CD4-positive, CD25-positive, alpha-beta regulatory T cell (primary cell): Measurements from ENCODE around the gene IARS1. TPM values are rescaled to one million over a fixed set of nuclear protein-coding genes. Genes with fewer than 3 reads are reported as not detected.

ENCODE experiments used
- ATAC-seq, 2 donors: fragments of 150-1000 bp; cut with Tn5 transposase; one replicate each; pipeline ENCODE4 v1.10.0; 2021; ENCODE audit warnings: low read depth in 2 of 2, moderate number of reproducible peaks in 2 of 2, moderate library complexity in 1 of 2
- DNase-seq, 3 donors: peaks; one replicate each; pipeline versions ENCODE4 v3.0.0 to v3.0.0-alpha.2; 2012 to 2022; ENCODE audit warnings: mixed read lengths in 1 of 3
- H3K27ac ChIP-seq: one replicate; pipeline ENCODE4 v1.7.0; 2013; ENCODE audit warnings: mild to moderate bottlenecking, low read length; ENCODE audit not compliant: insufficient read depth, poor library complexity, severe bottlenecking
- H3K27me3 ChIP-seq: one replicate; pipeline ENCODE4 v1.7.0; 2013; ENCODE audit warnings: low read length; ENCODE audit not compliant: control insufficient read depth, insufficient read depth
- H3K36me3 ChIP-seq: one replicate; pipeline ENCODE4 v1.7.0; 2013; ENCODE audit warnings: mild to moderate bottlenecking, low read length, moderate library complexity; ENCODE audit not compliant: control insufficient read depth, insufficient read depth
- H3K4me1 ChIP-seq: 2 replicates; pipeline ENCODE4 v1.7.0; 2013; ENCODE audit warnings: mild to moderate bottlenecking, low read length; ENCODE audit not compliant: insufficient read depth, control insufficient read depth, poor library complexity, severe bottlenecking
- H3K4me3 ChIP-seq: one replicate; pipeline ENCODE4 v1.7.0; 2013; ENCODE audit warnings: low read depth, mild to moderate bottlenecking, low read length, moderate library complexity
- H3K9me3 ChIP-seq, 2 experiments: 1 replicate in 1 of 2; 2 replicates in 1 of 2; pipeline ENCODE4 v1.7.0; 2013; ENCODE audit warnings: low read length in 2 of 2, mild to moderate bottlenecking in 1 of 2, moderate library complexity in 1 of 2; ENCODE audit not compliant: control insufficient read depth in 2 of 2
- H3K27ac Mint-ChIP-seq, 3 donors: one replicate each; pipeline ENCODE4 v1.8.0; 2020 to 2022; ENCODE audit warnings: mild to moderate bottlenecking in 3 of 3, mixed read lengths in 3 of 3, moderate library complexity in 2 of 3
- H3K27me3 Mint-ChIP-seq: one replicate; pipeline ENCODE4 v1.8.0; 2022; ENCODE audit warnings: mild to moderate bottlenecking, mixed read lengths
- H3K36me3 Mint-ChIP-seq: one replicate; pipeline ENCODE4 v1.8.0; 2020; ENCODE audit warnings: mixed read lengths
- H3K4me1 Mint-ChIP-seq, 4 donors: one replicate each; pipeline ENCODE4 v1.8.0; 2020 to 2022; ENCODE audit warnings: mixed read lengths in 4 of 4, mild to moderate bottlenecking in 1 of 4
- H3K4me3 Mint-ChIP-seq, 4 donors: one replicate each; pipeline ENCODE4 v1.8.0; 2020 to 2022; ENCODE audit warnings: mild to moderate bottlenecking in 4 of 4, mixed read lengths in 4 of 4, moderate library complexity in 3 of 4
- H3K9me3 Mint-ChIP-seq, 7 donors: one replicate each; pipeline ENCODE4 v1.8.0; 2020 to 2022; ENCODE audit warnings: mixed read lengths in 7 of 7, mild to moderate bottlenecking in 3 of 7, moderate library complexity in 2 of 7
- polyA plus RNA-seq, 4 donors: library from polyadenylated mRNA; unstranded; fragments of 300-500 nt; fragmentation: Illumina TruSeq; gene quantifications; one replicate each; pipeline ENCODE4 v1.2.3, GENCODE V29; 2021
- total RNA-seq: library from RNA; stranded (reverse); gene quantifications from one replicate; pipeline ENCODE4 v1.2.3, GENCODE V29; 2022

The IARS1 gene
- total RNA-seq = 67.1 TPM
- 10 to 100 TPM; 51.1 to 58.2 (median 51.6) TPM for polyA plus RNA-seq

DNA sequence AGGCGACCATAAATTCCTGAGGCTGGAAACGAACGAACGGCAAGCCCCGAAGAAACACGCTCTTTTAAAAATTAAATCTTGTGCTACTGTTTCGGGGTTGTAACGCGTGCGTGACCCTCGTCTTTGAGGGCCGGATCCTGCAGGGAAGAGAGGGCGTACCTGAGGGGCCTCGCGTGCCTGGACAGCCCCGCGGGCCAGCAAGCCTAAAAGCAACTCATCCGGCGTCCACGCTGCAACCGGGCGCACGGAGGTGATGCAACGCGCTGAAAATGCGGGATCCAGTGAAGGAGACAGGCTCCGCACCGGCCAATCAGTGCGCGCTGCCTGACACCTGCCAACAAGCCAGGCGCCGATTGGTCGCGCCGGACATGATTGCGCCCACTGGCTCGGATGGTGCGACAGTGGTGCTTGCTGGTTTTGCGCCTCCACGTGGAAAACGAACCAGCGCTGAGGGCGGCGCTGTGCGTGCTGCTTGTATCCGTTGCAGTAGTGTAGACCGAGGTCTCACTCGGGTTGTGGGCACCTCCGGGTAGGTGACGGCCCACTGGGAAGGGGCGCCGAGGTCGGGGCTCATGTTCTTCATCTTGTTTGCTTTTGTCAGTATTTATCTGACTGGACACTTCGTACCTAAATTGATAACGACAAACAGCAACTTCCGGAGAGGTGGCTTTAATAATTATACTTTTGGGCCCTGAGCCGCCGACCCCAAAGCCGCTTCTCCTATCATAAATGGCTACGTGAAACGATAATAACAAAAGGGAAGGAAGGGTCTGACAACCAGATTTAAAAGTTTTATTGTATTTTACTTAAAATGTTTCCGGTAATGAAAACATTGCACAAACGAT is at the start of gene IARS1:
IARS1 (minus strand) TSS at position 246 of the 845 bp plus-strand sequence. CDS start 4,278 bp downstream, outside the sequence.
- Histone ChIP-seq H3K9me3 (no peaks in the 10 kb centered on the region), H3K27ac (peak within 1 kb of the TSS; percentile 81), H3K4me1 (peaks cover 37% of the 10 kb centered on the region), H3K36me3 (peaks cover 20% of the 10 kb centered on the region), H3K27me3 (no peaks in the 10 kb centered on the region), H3K4me3 (peak within 1 kb of the TSS; percentile 98)
- DNase-seq = peak; percentile 98 to 100 (median 99)
- H3K27ac Mint-ChIP-seq = peak within 1 kb of the TSS; percentile 98 to 99 (median 99)
- peak; percentile 95 for ATAC-seq
- H3K36me3 Mint-ChIP-seq = peaks cover 28% of the 10 kb centered on the region
- H3K4me1 Mint-ChIP-seq = peaks cover 19 to 77% (median 53%) of the 10 kb centered on the region in 4 donors
- peaks cover 5% of the 10 kb centered on the region for H3K27me3 Mint-ChIP-seq
- peak within 1 kb of the TSS; percentile 95 to 99 (median 99) for H3K4me3 Mint-ChIP-seq
- H3K9me3 Mint-ChIP-seq = no peaks in the 10 kb centered on the region

DNA sequence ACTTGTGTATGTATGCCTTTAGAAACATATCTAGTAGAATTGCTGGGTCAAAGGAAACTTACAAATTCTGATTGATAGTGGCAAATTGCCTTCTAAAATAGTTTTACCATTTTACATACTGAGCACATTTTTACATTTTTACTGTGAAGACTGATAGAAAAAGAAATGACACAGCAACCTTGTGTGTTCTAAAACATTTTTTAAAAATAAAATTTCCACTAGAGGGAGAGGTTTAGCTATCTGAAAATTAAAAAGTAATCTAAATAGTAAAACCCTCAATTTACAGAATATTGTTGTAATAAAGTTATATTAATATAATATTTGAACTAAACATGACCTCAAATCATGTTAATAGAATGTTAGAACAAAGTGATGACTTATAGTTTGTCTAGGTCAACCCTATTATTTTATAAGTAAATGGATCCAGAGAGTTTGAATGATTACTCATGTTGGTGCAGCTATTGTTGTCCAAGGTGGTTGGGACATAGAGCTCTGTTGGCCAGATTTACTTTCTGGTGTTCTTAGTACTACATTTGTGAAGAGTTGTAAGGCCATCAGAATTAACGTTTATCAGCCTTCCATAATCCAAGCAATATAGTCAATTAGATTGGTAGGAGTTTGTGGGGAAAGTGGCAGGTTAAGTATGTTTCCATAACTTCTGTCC is 49.5 kb upstream of the IARS1 start:
- H3K27me3 Mint-ChIP-seq = no peaks in the 10 kb centered on the region
- no peak overlapping the region for H3K4me3 Mint-ChIP-seq
- H3K27ac Mint-ChIP-seq = no peak overlapping the region
- peak in 1 of 3 donors; percentile 14 for DNase-seq
- H3K4me3 ChIP-seq = no peak overlapping the region
- H3K4me1 ChIP-seq = no peaks in the 10 kb centered on the region
- H3K27ac ChIP-seq = no peak overlapping the region
- no peaks in the 10 kb centered on the region for H3K36me3 ChIP-seq
- H3K9me3 ChIP-seq = no peaks in the 10 kb centered on the region
- no peaks in the 10 kb centered on the region for H3K4me1 Mint-ChIP-seq
- H3K9me3 Mint-ChIP-seq = peaks cover 0 to 5% (median 0%) of the 10 kb centered on the region in 7 donors
- no peak for ATAC-seq
- H3K27me3 ChIP-seq = no peaks in the 10 kb centered on the region
- peaks cover 12% of the 10 kb centered on the region for H3K36me3 Mint-ChIP-seq

GRCh38 chr9:92341578-92341977 is 48.1 kb upstream of the IARS1 start:
- no peaks in the 10 kb centered on the region for H3K4me1 ChIP-seq
- no peak overlapping the region for H3K4me3 Mint-ChIP-seq
- H3K9me3 ChIP-seq = no peaks in the 10 kb centered on the region
- no peak overlapping the region for H3K27ac ChIP-seq
- peaks cover 12% of the 10 kb centered on the region for H3K36me3 Mint-ChIP-seq
- no peaks in the 10 kb centered on the region for H3K4me1 Mint-ChIP-seq
- H3K27me3 ChIP-seq = no peaks in the 10 kb centered on the region
- no peaks in the 10 kb centered on the region for H3K27me3 Mint-ChIP-seq
- peaks cover 0 to 5% (median 0%) of the 10 kb centered on the region in 7 donors for H3K9me3 Mint-ChIP-seq
- no peak for DNase-seq
- no peak overlapping the region for H3K4me3 ChIP-seq
- no peak for ATAC-seq
- H3K27ac Mint-ChIP-seq = no peak overlapping the region
- peaks cover 4% of the 10 kb centered on the region for H3K36me3 ChIP-seq

GRCh38 chr9:92333282-92333634 is 39.8 kb upstream of the IARS1 start:
- H3K4me3 ChIP-seq = no peak overlapping the region
- H3K27ac Mint-ChIP-seq = no peak overlapping the region

GRCh38 chr9:92332577-92333281 is 39.2 kb upstream of the IARS1 start:
- no peak overlapping the region for H3K4me3 ChIP-seq
- DNase-seq (no peak), ATAC-seq (no peak)
- no peak overlapping the region for H3K4me3 Mint-ChIP-seq
- H3K27me3 Mint-ChIP-seq = no peaks in the 10 kb centered on the region
- no peaks in the 10 kb centered on the region for H3K9me3 Mint-ChIP-seq
- peaks cover 3% of the 10 kb centered on the region for H3K36me3 ChIP-seq
- H3K27ac ChIP-seq = no peak overlapping the region
- H3K27ac Mint-ChIP-seq = no peak overlapping the region
- no peaks in the 10 kb centered on the region for H3K27me3 ChIP-seq
- H3K36me3 Mint-ChIP-seq = no peaks in the 10 kb centered on the region
- H3K4me1 ChIP-seq = no peaks in the 10 kb centered on the region
- no peaks in the 10 kb centered on the region for H3K9me3 ChIP-seq
- H3K4me1 Mint-ChIP-seq = peaks cover 0 to 6% (median 1%) of the 10 kb centered on the region in 4 donors

More at GRCh38 chr9:92333282-92333634, 39.8 kb upstream of the IARS1 start:
- Mint-ChIP-seq H3K4me3 (no peak overlapping the region), H3K36me3 (no peaks in the 10 kb centered on the region), H3K9me3 (no peaks in the 10 kb centered on the region), H3K27me3 (no peaks in the 10 kb centered on the region), H3K4me1 (peaks cover 0 to 6% (median under 1%) of the 10 kb centered on the region in 4 donors)
- Histone ChIP-seq H3K9me3 (no peaks in the 10 kb centered on the region), H3K4me1 (no peaks in the 10 kb centered on the region), H3K27me3 (no peaks in the 10 kb centered on the region), H3K27ac (no peak overlapping the region), H3K36me3 (peaks cover 4% of the 10 kb centered on the region)
- ATAC-seq = no peak
- DNase-seq = no peak

DNA sequence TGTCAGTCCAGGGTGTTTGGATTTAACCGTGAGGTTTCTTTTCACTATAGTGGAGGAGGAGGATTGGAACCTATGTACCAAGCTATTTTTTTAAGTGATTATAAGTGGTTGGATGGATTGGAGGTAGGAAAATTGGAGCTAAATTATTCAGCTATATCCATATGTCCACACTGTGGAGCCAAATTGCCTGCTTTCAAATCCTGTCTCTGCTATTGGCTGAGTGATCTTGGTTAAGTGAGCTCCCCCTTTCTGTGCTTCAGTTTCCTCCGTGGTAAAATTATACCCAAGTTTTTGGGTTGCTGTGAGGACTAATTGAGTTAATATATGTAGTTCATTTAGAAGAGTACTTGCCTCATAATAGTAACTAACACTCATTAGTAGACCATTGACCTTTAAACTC is 34.7 kb upstream of the IARS1 start:
- Mint-ChIP-seq H3K4me1 (peaks cover 16 to 36% (median 25%) of the 10 kb centered on the region in 4 donors), H3K4me3 (peak overlapping the region in 2 of 4 donors; percentile 52 to 55), H3K27me3 (peaks cover 5% of the 10 kb centered on the region), H3K9me3 (no peaks in the 10 kb centered on the region), H3K27ac (no peak overlapping the region), H3K36me3 (peaks cover 6% of the 10 kb centered on the region)
- Histone ChIP-seq H3K4me1 (peaks cover 22% of the 10 kb centered on the region), H3K27ac (no peak overlapping the region), H3K9me3 (no peaks in the 10 kb centered on the region), H3K27me3 (no peaks in the 10 kb centered on the region), H3K36me3 (no peaks in the 10 kb centered on the region), H3K4me3 (no peak overlapping the region)
- DNase-seq (peak in 1 of 3 donors; percentile 16), ATAC-seq (no peak)

DNA sequence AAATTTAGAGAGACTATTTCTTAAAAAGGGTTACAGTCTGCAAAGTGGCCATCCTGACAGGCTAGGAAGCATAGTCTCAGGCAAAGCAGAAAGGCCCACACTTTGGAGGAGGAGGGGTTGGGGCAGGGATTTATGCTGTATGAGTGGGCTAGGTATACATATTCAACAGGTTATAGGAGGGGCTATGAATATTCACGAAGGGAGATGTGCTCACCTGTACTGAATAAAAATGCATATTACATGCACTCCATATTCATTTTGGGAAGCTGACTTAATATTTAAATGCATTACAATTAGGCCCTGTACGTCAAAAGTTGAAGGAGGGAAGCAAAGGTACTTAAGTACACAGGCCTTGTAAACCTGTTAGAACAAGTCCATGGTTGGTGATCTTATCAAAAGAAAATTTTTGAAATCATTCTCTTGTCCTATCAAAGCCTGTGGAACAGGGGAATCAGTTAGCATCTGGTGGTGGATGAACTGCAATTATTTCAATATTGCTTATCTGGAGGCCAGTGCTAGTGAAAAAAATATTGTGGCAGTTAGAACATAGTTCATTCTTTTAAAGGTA is 33.9 kb upstream of the IARS1 start:
- no peak overlapping the region for H3K4me3 ChIP-seq
- Mint-ChIP-seq H3K36me3 (peaks cover 12% of the 10 kb centered on the region), H3K4me3 (peak overlapping the region; percentile 92 to 100 (median 99)), H3K9me3 (no peaks in the 10 kb centered on the region), H3K27ac (peak overlapping the region in 1 of 3 donors; percentile 99), H3K4me1 (peaks cover 12 to 44% (median 30%) of the 10 kb centered on the region in 4 donors), H3K27me3 (peaks cover 5% of the 10 kb centered on the region)
- no peak for ATAC-seq
- H3K27ac ChIP-seq = no peak overlapping the region
- H3K36me3 ChIP-seq = peaks cover 8% of the 10 kb centered on the region
- H3K27me3 ChIP-seq = no peaks in the 10 kb centered on the region
- H3K4me1 ChIP-seq = peaks cover 22% of the 10 kb centered on the region
- no peaks in the 10 kb centered on the region for H3K9me3 ChIP-seq
- no peak for DNase-seq
